ENCODE measurements around the gene DMRTC2.

GRCh38 chr19:41845051-41845590 is 279 bp downstream of the DMRTC2 start:
- TF ChIP-seq CTCF (IDR thresholded peaks at IDR 0.05) = no peak
- no peak for TF ChIP-seq POLR2A (IDR thresholded peaks at IDR 0.05)
- no peak for TF ChIP-seq POLR2AphosphoS5 (IDR thresholded peaks at IDR 0.05)
